HTR-8/SVneo (cell line): ENCODE data around the gene MGAT5.

Experiments used
- DNase-seq: peaks from one replicate; pipeline ENCODE4 v3.0.0; 2011; ENCODE audit warnings: low spot score, mixed read lengths; ENCODE audit not compliant: insufficient read length
- FAIRE-seq: peaks from 2 replicates; lab custom pipeline; 2011; peaks lifted over from hg19 to GRCh38; lab: Jason Lieb, UNC

The MGAT5 gene

DNA sequence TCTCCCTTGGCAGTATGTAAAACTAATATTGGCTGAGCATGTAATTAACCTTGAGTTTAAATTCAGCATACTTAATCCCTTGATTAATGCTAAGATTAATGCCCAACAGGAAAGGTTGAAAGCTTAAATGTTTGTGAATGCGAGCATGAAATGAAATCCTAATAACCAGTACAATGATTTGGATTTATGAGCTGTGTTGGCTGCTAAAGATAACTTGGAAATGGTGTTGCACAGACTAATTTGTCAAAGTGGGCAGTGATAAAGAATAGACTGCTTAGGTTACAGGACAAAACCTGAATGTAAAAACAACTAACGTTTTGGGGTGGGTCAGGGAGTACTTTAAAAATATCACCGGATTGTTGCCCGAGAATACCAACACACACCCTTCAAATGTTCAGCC is 70.6 kb downstream of the MGAT5 start:
- DNase-seq (no peak), FAIRE-seq (no peak)

DNA sequence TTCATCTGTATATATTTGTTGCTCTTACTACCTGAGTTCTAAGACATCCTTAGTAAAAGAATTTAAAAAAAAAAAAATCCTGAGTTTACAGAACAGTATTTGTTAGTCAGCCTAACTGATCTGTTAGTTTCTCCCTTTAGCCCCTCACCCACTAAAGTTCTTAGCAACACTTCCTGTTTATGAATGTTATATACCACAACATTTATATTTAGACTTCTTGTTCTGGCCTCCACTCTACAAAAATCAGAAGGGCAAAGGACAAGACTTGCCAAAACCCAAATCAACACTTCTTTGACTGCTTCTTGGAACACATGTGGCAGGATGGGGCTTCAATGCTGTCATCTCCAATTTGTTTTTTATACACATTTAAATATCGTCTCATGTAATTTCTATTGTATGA is 71.1 kb downstream of the MGAT5 start:
- DNase-seq: no peak

DNA sequence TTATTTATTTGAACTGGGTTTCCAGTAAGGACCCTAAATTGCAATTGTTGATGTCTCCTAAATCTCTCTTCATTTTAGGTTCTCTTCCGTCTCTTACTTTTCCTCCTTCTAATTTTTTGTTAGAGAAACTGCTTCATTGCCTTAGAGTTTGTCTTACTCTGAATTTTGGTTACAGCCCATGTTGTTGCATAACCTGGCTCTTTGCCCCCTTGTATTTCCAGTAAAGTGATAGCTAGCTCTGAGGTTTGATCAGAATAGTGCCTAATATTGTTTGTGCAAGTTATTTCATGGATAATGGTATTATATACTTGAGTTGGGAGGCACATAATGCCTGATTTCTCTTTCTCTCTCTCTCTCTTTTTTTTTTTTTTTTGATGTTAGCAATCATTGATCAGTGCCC is 71.8 kb downstream of the MGAT5 start:
- FAIRE-seq: no peak

More for the DNA sequence above, 71.1 kb downstream of the MGAT5 start:
- FAIRE-seq: no peak

DNA sequence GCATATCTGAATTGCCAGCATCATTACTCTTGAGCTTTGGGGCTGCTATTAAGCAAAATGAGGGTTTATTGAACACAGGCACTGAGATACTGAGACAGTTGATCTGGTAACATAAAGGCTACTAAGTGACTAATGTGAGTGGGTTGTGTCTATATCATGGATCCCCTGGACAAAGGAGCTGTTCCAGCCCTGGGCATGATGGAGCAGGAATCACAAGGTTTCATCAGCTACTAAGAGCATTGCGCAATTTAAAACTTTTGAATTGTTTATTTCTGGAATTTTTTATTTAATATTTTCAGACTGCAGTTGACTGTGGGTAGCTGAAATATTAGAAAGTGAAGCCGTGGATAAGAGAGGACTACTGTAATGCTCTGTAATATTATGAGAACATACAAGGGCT is 73.5 kb downstream of the MGAT5 start:
- no peak for FAIRE-seq
- no peak for DNase-seq

More for the DNA sequence above, 71.8 kb downstream of the MGAT5 start:
- no peak for DNase-seq

DNA sequence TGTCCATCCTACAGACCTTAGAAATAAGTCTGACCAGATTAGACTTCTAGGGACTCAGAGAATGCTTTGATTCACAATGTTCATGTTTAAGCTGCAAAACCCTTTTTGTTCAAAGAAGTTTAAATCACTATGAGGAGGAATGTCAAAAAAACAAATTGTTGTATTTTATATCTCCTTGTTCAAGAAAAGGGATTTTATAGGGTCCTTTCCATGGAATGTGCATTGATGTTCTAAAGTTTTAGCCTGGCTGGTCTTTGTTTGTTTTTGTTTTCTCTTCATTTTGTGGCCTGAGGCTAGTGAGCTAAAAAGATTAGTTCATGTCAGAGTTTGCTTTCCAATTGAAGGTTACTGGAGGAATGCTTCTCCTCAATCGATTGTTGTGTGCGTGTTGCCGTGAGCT is 77.2 kb downstream of the MGAT5 start:
- FAIRE-seq (no peak), DNase-seq (no peak)

DNA sequence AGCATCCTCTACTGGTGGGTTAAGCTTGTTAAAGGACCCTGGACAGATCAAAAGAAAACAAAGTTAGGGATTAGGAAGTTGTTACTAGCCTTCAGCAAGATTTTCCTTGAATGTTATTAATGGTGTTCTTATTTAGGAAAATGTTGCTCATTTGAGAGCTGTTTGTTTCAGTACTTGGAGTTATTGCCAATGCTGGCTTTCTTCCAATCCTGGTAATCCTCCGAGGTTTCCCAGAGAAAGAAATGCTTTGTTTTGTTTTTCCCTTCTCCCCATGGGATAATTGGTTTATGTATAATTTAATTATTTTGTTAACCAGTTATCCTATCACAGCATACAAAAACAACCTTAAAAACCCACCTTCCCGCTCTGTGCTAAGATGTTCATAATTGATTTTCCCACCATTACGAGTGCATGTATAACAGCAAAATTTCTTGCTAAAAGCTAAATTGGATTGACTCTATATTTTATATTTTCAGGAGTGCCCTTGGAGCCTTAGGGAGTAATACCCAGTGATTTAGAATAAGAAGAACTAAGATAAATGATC is 79.8 kb downstream of the MGAT5 start:
- no peak for DNase-seq
- no peak for FAIRE-seq

DNA sequence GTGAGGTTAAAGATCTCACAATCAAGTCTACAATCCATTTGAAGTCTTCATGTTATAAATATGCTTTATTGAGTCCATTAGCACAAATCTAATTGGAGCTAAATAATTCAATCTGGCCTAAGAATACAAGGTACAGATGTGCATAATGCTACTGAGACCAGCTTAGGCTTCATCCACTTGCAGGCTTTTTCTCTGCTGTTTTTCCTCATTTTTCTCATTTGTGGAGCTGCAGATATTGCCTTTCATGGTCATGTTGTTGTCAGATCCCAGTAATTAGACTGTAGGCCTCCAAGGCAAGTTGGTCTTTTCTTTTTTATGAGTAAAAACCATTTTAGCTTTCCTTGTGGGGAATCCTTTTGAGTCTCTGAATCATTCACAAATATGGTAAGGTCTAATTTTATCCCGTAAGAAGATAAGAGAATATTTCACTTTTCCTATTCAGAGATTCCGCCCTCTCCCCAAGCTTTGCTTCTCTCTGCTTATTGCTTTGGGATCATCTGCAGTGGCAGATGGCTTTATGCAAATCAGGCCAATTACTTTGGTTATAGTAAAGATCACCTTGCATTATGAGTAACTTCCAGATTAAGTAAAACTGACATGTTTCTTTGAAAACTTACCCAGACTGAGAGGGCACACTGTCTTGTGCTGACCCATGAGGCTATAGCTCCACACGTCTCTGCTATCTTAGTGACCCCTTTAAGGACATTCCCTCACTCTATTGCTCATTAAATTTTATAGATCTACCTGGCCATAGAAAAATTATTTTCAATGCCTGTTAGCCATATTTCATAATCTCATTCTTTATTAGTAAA is 80.9 kb downstream of the MGAT5 start:
- DNase-seq: no peak
- no peak for FAIRE-seq

DNA sequence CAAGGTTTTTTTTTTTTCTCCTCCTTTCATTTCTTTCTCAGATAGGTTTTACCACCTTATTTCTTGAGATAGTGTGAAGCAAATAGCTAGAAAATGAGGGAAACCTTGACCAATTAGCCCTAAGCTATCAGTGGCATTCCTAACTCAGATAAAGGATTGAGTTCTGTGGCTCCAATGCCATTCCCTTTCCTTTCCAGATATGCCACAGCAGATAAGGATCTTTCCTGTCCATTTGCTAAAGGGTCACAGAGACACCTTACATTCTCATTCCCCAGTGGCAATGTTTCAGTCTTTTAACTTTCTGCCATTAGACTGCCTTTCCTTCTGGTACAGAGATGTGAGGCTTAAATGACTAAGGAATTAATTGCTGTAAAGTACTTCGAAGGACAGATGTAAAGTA is 81.7 kb downstream of the MGAT5 start:
- DNase-seq: no peak

DNA sequence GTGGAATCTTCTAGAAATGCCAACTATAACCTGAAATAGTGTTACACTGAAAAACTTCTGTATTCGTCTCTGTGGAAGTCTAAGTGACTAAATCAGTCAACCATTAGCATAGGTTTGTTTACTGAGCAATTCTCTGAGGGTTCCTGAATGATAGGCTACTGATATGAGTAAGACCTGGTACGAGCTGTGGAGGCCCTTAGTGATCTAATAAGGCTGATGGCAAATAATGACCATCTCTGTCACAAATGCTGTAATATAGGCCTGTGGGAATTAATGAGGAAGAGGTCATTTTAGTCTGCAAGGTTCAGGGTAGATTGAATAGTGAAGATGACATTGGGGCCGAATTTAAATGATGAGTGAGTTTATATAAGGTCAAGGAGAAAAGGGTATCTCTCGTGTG is 82.5 kb downstream of the MGAT5 start:
- DNase-seq: no peak
- no peak for FAIRE-seq

More for the DNA sequence above, 81.7 kb downstream of the MGAT5 start:
- no peak for FAIRE-seq

DNA sequence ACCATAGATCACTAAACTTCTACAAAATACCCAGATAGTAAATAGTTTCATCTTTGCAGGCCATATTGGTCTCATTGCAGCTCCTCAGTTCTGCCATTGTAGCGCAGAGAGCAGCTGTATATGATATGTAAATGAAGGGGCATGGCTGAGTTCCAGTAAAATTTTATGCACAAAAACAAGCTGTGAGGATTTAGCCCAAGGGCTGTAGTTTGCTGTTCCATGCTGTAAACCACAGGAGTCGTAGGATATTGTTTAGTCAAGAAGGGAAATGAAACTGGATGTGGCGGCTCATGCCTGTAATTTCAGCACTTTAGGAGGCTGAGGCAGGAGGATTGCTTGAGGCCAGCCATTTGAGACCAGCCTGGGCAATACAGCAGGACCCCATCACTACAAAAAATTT is 83.0 kb downstream of the MGAT5 start:
- no peak for FAIRE-seq
- no peak for DNase-seq

DNA sequence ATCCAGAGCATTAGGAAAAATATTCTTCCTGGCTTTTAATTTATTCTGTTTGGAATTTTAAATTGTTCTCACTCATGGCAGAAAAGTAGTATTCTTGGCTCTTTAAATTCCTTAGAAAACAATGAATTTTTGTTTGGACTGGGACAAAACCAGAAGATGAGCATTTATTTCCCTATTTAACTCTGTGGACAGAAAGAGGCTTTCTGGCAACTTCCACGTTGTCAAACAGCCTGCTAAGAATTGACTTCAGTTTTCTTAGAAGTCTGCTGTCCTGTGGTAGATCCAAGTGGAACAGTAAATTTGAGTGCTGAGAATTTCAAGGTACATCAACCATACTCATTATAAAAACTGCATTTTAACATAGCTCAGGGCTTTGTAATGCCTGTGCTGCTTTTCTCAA is 83.8 kb downstream of the MGAT5 start:
- FAIRE-seq (no peak), DNase-seq (no peak)

DNA sequence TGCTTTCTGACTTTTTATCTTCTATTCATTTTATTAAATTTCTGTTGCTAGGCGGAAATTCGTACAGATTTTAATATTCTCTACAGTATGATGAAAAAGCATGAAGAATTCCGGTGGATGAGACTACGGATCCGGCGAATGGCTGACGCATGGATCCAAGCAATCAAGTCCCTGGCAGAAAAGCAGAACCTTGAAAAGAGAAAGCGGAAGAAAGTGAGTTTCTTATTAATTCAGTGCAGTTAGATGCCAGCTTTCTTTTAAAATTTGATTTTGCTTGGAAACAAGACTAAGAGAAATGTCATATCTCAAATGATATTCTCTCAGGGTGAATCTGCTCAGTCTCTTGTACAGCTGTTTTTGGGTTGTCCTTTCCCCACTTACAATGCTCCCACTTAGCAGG is 84.3 kb downstream of the MGAT5 start:
- DNase-seq (no peak), FAIRE-seq (no peak)

DNA sequence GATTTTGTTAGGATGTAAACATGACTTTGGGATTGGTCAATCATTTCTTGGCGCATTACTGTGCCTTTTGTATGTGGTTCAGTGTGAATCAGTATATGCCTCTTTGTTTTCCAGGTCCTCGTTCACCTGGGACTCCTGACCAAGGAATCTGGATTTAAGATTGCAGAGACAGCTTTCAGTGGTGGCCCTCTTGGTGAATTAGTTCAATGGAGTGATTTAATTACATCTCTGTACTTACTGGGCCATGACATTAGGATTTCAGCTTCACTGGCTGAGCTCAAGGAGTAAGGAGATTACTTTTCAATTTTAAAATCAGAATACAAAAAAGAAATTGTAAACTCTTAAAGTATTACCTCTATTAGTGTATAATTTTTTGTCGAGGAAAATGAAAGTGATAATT is 87.6 kb downstream of the MGAT5 start:
- DNase-seq (no peak), FAIRE-seq (no peak)

DNA sequence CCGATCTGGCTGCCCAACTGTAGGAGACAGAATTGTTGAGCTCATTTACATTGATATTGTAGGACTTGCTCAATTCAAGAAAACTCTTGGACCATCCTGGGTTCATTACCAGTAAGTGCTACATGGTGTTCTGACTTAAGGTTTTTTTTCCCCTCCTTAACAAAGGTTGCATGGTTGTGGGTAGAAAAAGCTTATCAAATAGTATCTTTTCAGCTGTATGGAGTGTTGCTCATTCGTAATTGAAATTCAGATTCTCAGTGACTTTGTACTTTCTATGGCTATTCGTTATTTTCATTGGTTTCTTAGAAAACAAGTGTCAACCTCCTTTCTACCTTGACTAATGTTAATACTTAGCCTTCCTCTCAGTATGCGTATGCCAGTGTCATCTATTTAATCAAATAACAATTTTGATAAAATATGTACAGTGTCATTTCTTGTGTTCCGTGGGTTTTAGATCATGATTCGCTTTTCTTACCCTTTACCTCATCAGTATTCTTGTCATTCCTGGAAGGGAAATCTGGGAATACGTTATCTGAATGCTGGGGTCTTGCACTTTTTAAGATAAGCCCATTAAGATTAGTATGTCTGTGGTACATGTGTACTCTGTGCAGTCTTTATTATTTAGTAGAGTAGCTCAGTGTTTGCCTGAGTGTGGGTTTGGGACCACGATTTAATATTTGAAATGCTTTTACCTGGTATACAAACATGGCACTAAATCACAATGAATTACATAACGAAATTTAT is 91.3 kb downstream of the MGAT5 start:
- FAIRE-seq (no peak), DNase-seq (no peak)

DNA sequence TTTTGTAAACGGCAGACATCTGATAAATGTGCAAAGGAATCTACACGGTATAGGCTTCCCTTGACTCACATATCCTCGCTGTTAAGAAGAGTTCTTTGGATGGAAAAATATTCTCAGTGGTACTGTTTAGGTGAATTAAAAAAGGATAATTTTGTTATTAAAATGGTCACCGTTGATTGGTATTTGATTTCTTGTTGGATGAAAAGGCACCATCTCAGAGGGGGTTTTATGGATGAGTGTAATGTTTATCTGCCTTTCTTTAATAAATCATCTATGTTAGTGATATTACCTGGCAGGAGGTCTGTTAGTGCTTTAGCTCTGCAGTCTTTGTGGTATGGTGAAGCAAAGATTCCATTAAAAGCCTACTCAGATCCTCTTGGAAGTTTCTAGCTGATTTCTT is 92.3 kb downstream of the MGAT5 start:
- FAIRE-seq: no peak
- no peak for DNase-seq

DNA sequence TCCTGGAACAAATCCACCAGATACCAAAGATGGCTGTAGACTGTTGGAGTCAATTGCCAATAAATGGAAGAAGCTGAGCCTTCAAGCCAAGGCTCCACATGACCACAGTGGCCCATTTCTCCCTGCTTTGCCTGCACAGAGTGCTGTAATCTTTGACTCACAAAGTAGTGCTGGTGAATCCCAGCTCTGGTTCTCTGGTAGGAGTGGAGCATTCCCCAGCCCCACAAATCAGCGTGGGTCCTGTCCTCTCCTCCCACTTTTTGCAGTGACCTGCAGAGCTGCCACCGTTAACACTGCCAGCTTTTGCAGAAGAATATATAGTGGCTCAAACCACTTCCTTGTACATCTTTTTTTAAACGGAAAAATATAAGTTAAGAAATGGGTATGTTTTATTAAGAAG is 93.9 kb downstream of the MGAT5 start:
- FAIRE-seq (no peak), DNase-seq (no peak)

DNA sequence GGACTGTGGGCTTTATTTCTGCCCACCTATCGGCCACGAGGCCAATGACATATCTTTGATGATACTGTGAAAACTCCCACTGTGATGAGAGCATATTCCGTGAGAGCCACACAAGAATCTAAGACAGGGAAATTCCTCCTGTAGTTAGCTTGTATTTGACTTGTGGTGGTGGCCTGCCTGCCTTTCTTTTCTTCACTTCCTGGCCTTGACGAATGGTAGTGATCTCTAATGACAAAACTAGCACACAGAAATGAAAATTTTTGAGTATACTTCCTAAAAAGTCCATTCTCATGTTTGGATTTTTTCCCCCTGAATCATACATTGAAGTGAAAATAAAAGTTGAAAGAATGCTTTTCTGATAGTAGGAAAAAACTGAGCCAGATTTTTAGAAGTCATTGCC is 94.4 kb downstream of the MGAT5 start:
- no peak for FAIRE-seq
- no peak for DNase-seq

DNA sequence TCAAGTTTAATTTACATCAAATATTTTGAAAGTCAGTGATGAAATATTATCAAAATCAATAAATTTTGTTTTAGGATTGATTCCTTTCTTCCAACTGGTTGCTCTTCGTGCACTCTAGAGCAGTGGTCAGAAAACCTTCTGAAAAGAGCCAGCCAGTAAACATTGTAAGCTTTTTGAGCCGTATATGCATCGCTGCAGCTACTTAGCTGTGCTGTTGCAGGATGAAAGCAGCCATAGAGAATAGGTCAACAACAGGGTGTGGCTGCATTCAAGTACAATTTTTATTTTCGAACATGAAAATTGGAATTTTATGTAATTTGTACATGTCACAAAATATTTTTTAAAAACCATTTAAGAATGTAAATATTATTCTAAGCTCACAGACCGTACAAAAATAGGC is 94.9 kb downstream of the MGAT5 start:
- no peak for DNase-seq
- no peak for FAIRE-seq

DNA sequence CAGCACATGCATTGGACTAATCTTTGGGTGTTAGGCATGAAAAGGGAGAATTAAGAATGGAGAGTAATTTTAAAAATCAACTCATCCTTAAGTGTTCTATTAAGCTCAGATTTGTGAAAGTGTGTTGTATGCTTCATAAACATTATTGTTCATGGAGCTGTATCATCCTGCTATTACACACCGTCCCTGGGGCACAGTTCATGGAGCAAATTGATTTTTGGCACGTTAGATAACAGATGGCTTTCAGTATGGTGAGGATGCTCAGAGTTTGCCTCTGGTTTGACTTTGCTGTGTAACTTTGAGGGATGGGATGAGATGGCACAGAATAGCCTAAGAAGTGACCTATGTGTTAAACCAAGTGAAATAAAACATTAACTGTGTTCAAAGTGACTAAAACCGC is 97.1 kb downstream of the MGAT5 start:
- FAIRE-seq: no peak
- DNase-seq: no peak

DNA sequence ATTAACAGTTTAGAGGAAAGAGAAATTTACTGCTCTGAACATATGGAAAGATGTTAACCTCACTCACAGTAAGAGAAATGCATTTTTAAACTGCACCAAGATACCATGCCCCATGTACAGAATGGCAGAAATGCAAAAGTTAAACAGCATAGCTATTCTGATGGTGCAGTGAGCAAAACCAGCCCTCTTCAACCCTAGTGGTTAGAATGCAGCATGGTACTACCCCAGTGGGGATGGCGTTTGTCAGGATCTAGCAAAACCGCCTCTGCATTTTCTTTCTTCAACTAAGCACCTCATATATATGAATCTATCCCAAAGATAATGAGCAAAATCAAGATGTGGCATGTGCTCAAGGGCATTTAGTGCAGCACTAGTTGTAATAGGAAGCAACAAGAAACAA is 98.0 kb downstream of the MGAT5 start:
- DNase-seq (no peak), FAIRE-seq (no peak)

DNA sequence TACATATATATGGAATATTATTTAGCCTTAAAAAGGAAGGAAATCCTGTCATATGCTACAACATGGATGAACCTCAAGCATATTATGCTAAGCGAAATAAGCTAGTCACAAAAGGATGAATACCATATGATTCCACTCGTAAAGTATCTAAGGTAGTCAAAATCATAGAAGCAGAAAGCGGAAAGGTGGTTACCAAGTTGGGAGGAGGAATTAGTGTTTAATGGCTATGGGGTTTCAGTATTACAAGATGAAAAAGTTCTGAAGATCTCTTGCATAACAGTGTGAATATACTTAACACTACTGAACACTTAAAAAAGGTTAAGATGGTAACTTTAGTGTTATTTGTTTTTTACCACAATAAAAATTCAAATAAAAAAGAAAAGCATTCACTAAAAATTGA is 99.0 kb downstream of the MGAT5 start:
- FAIRE-seq: no peak

More for the DNA sequence above, 99.0 kb downstream of the MGAT5 start:
- no peak for DNase-seq
